Type B pancreatic cell (in vitro differentiated cells): ENCODE results near the gene STK40. TPM values are rescaled to one million over a fixed set of nuclear protein-coding genes. Genes with fewer than 3 reads are reported as not detected.

Experiments
- DNase-seq: peaks from one replicate; pipeline ENCODE4 v3.0.0; 2021; ENCODE audit warnings: mixed read lengths; ENCODE audit not compliant: unreplicated experiment; ENCODE audit errors: extremely low spot score
- H3K27ac Mint-ChIP-seq: 2 replicates; pipeline ENCODE4 v1.8.0; 2021; ENCODE audit warnings: mild to moderate bottlenecking, mixed read lengths
- H3K27me3 Mint-ChIP-seq: 2 replicates; pipeline ENCODE4 v1.8.0; 2021; ENCODE audit warnings: mixed read lengths
- H3K36me3 Mint-ChIP-seq: 2 replicates; pipeline ENCODE4 v1.8.0; 2021; ENCODE audit warnings: mixed read lengths
- H3K4me1 Mint-ChIP-seq: one replicate; pipeline ENCODE4 v1.8.0; 2021; ENCODE audit warnings: mixed read lengths; ENCODE audit not compliant: unreplicated experiment
- H3K4me3 Mint-ChIP-seq: 2 replicates; pipeline ENCODE4 v1.8.0; 2021; ENCODE audit warnings: mild to moderate bottlenecking, mixed read lengths
- H3K9me3 Mint-ChIP-seq: 2 replicates; pipeline ENCODE4 v1.8.0; 2021; ENCODE audit warnings: mixed read lengths
- total RNA-seq: library from RNA; stranded (reverse); gene quantifications from 2 replicates; pipeline ENCODE4 v1.2.1, GENCODE V29; 2021; ENCODE audit warnings: low replicate concordance
- TF ChIP-seq, protein P1 (sequence below): fragments of 200-600 bp; sonication (generic); conservative IDR thresholded peaks from 2 replicates; pipeline ENCODE4 v1.5.0; 2021; ENCODE audit warnings: antibody characterized with exemption, mild to moderate bottlenecking

The STK40 gene
- total RNA-seq, 1 donor from 2014 or later, result 58.5 TPM

DNA sequence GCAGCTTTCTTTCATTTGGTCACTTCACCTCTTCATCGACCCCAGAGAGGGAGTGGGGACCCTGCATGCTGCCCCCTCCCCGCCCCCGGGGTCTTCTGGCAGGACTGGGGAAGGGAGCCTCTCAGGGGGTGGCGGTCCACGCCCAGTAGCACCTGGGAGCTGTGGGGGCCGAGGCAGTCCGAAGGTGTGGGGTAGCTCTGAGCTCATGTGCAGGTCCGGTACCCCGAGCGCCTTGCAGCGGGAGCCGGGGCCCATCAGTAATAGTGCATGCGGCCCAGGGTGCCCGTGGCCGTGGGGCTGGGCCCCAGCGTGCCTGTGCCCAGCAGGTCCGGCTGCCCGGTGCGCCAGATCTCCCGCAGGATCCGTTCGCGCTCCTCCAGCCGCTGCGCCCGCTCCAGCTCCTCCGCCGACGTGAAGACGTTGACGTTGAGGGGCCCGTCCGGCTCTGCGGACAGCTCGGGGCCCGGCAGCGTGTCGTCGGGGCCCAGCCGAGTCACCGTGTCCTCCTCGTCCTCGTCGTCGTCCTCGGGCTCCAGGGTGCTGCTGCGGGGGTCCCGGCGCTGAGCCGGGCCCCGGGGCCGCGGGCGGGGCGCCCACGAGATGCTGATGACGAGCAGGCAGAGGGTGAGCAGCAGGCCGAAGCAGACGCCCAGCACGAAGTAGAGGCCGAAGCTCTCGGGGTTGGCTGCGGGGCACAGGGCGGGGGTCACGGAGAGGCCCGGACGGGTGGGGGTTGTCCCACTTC, 63.5 kb downstream of the STK40 start:
- Mint-ChIP-seq H3K36me3 (peaks cover 6% of the 10 kb centered on the region), H3K27ac (peak overlapping the region; percentile 84), H3K27me3 (peaks cover 4% of the 10 kb centered on the region), H3K4me3 (peak overlapping the region; percentile 87), H3K9me3 (no peaks in the 10 kb centered on the region), H3K4me1 (peaks cover 31% of the 10 kb centered on the region)
- no peak for DNase-seq
- TF ChIP-seq, protein P1, sequence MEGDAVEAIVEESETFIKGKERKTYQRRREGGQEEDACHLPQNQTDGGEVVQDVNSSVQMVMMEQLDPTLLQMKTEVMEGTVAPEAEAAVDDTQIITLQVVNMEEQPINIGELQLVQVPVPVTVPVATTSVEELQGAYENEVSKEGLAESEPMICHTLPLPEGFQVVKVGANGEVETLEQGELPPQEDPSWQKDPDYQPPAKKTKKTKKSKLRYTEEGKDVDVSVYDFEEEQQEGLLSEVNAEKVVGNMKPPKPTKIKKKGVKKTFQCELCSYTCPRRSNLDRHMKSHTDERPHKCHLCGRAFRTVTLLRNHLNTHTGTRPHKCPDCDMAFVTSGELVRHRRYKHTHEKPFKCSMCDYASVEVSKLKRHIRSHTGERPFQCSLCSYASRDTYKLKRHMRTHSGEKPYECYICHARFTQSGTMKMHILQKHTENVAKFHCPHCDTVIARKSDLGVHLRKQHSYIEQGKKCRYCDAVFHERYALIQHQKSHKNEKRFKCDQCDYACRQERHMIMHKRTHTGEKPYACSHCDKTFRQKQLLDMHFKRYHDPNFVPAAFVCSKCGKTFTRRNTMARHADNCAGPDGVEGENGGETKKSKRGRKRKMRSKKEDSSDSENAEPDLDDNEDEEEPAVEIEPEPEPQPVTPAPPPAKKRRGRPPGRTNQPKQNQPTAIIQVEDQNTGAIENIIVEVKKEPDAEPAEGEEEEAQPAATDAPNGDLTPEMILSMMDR, result no peak

DNA sequence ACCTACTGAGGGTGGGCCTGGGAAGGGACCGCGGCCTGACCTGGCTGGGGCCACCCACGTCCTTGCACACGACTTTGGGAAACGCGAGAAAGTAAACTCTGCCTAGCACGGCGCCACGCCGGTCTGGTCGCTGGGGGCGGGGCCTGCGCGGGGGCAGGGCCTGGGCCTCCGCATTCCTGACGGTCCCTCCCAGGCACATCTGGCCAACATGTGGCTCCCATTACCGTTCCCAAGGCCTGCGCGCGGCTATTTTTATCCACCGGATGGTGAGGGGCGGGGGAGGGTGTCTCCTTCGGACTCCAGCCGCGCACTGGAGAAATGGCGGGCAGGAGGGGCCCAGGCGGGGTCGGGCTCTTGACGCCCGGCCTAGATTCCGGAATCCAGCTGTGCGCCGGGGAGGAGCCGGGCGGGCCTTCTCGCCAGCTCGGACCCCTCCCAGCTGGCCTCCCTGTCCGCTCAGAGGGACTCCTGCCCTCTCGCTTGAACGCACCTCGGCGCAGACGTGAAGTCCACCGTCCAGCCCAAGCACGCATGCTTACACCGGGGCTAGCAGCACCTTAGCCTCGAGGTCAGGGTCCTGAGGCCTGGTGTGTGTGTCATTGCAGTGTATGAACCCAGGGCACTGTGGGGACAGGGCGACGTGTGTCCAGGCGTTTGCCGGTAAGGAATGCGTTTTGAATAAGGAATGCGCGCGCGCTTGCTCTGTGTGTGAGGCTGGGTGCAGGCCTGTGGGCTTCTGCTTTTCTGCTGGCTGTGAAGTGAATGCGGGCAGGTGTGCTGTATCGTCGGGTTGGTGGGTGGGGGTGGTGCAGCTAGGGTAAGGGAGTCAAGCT, 64.4 kb downstream of the STK40 start:
- peaks cover 6% of the 10 kb centered on the region for H3K36me3 Mint-ChIP-seq
- peak overlapping the region; percentile 87 for H3K4me3 Mint-ChIP-seq
- TF ChIP-seq, protein P1, result no peak
- DNase-seq, result peak; percentile 89
- H3K27ac Mint-ChIP-seq, result peak overlapping the region; percentile 87
- H3K9me3 Mint-ChIP-seq, result no peaks in the 10 kb centered on the region
- peaks cover 4% of the 10 kb centered on the region for H3K27me3 Mint-ChIP-seq
- H3K4me1 Mint-ChIP-seq, result peaks cover 22% of the 10 kb centered on the region

DNA sequence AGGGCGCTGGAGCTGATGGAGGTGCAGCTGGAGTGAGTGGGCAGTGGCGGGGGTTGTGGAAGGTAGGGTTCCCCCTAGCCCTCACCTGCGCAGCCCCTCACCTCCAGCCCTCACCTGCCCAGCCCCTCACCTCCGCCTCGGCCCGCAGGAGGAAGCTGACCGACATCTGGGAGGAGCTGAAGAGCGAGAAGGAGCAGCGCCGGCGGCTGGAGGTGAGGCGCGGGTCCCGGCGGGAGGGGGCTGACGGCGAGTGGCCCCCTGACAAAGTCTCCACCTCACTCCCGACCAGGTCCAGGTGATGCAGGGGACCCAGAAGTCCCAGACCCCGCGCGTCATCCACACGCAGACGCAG, 65.0 kb downstream of the STK40 start:
- no peak for DNase-seq
- Mint-ChIP-seq H3K36me3 (peaks cover 8% of the 10 kb centered on the region), H3K27ac (peak overlapping the region; percentile 87), H3K9me3 (no peaks in the 10 kb centered on the region), H3K4me1 (peaks cover 22% of the 10 kb centered on the region), H3K4me3 (peak overlapping the region; percentile 87), H3K27me3 (peaks cover 4% of the 10 kb centered on the region)
- TF ChIP-seq, protein P1, result no peak

DNA sequence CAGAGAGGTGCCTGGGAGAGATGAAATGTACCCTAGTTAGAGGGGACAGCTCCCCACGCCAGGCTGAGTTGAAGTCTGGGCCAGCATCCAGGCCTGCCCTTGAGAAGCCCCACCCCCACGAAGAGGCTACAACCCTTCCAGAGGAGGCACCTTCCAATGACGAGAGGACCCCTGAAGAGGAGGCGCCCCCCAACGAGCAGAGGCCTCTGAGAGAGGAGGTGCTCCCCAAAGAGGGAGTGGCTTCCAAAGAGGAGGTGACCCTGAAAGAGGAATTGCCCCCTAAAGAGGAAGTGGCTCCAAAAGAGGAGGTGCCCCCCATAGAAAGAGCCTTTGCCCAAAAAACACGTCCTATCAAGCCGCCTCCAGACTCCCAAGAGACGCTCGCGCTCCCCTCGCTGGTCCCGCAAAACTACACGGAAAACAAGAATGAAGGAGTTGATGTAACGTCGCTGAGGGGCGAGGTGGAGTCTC, 65.4 kb downstream of the STK40 start:
- H3K36me3 Mint-ChIP-seq, result peaks cover 10% of the 10 kb centered on the region
- TF ChIP-seq, protein P1, result no peak
- DNase-seq, result no peak
- H3K9me3 Mint-ChIP-seq, result no peaks in the 10 kb centered on the region
- H3K4me1 Mint-ChIP-seq, result peaks cover 20% of the 10 kb centered on the region
- peaks cover 4% of the 10 kb centered on the region for H3K27me3 Mint-ChIP-seq
- H3K4me3 Mint-ChIP-seq, result peak overlapping the region; percentile 87
- peak overlapping the region; percentile 87 for H3K27ac Mint-ChIP-seq

DNA sequence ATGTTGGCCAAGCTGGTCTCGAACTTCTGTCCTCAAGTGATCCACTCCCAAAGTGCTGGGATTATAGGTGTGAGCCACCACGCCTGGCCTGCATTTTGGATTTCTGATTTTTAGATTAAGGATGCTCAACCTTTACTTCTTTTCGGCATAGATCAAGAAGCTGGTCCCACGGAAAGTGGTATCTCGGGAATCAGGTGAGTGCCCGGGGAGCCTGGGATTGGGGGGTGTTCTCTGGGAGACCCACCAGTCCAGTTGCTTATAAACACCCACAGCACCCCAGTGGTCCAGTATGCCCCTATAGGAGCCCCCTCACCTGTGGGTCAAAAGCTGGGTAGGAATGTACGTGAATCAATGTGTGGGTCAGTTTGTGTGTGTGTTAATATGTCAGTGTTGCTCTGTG, 76.3 kb downstream of the STK40 start:
- H3K36me3 Mint-ChIP-seq, result peaks cover 15% of the 10 kb centered on the region
- no peak overlapping the region for H3K27ac Mint-ChIP-seq
- peaks cover 2% of the 10 kb centered on the region for H3K27me3 Mint-ChIP-seq
- no peaks in the 10 kb centered on the region for H3K9me3 Mint-ChIP-seq
- no peak for DNase-seq
- TF ChIP-seq, protein P1, result no peak
- peak overlapping the region; percentile 21 for H3K4me3 Mint-ChIP-seq
- peaks cover 9% of the 10 kb centered on the region for H3K4me1 Mint-ChIP-seq
